H9 (cell line): Measurements from ENCODE around the gene MOV10. TPM values are rescaled to one million over a fixed set of nuclear protein-coding genes. Genes with fewer than 3 reads are reported as not detected.

Experiments used
- DNase-seq: peaks from one replicate; pipeline ENCODE4 v3.0.0-alpha.2; 2017
- H2AFZ ChIP-seq: one replicate; pipeline ENCODE4 v1.6.1; 2013; ENCODE audit warnings: mild to moderate bottlenecking, low read length, control low read depth, moderate library complexity
- H2AK5ac ChIP-seq: 2 replicates; pipeline ENCODE4 v1.6.1; 2013; ENCODE audit warnings: low read length, control low read depth, mixed read lengths; ENCODE audit not compliant: insufficient read length
- H2BK120ac ChIP-seq: one replicate; pipeline ENCODE4 v1.6.1; 2013; ENCODE audit warnings: low read depth, mild to moderate bottlenecking, low read length, control low read depth, inconsistent platforms; ENCODE audit not compliant: poor library complexity, severe bottlenecking
- H2BK12ac ChIP-seq: 2 replicates; pipeline ENCODE4 v1.6.1; 2013; ENCODE audit warnings: low read length, control low read depth, mixed read lengths, low read depth; ENCODE audit not compliant: insufficient read length
- H2BK15ac ChIP-seq: 2 replicates; pipeline ENCODE4 v1.6.1; 2013; ENCODE audit warnings: low read depth, low read length, control low read depth
- H2BK20ac ChIP-seq: one replicate; pipeline ENCODE4 v1.6.1; 2013; ENCODE audit warnings: low read depth, mild to moderate bottlenecking, low read length, control low read depth, inconsistent platforms; ENCODE audit not compliant: poor library complexity, severe bottlenecking
- H2BK5ac ChIP-seq: 2 replicates; pipeline ENCODE4 v1.6.1; 2013; ENCODE audit warnings: low read length, control low read depth, mixed read lengths; ENCODE audit not compliant: insufficient read length
- H3K14ac ChIP-seq: 2 replicates; pipeline ENCODE4 v1.6.1; 2013; ENCODE audit warnings: low read length, control low read depth; ENCODE audit not compliant: insufficient read depth
- H3K18ac ChIP-seq: 2 replicates; pipeline ENCODE4 v1.6.1; 2013; ENCODE audit warnings: low read depth, mild to moderate bottlenecking, mixed read lengths, low read length, control low read depth; ENCODE audit not compliant: insufficient read length
- H3K23ac ChIP-seq: 2 replicates; pipeline ENCODE4 v1.6.1; 2013; ENCODE audit warnings: low read length, control low read depth, mixed read lengths, low read depth; ENCODE audit not compliant: insufficient read length
- H3K23me2 ChIP-seq: 2 replicates; pipeline ENCODE4 v1.6.1; 2013; ENCODE audit warnings: low read depth, mild to moderate bottlenecking, mixed read lengths, low read length, control low read depth; ENCODE audit not compliant: insufficient read length, poor library complexity, severe bottlenecking
- H3K27ac ChIP-seq: 2 replicates; pipeline ENCODE4 v1.5.1; 2013; ENCODE audit warnings: low read length, control low read depth, mixed read lengths, low read depth; ENCODE audit not compliant: insufficient read length
- H3K27me3 ChIP-seq: 2 replicates; pipeline ENCODE4 v1.6.1; 2013; ENCODE audit warnings: low read length, control low read depth, inconsistent platforms; ENCODE audit not compliant: insufficient read depth
- H3K4ac ChIP-seq: 2 replicates; pipeline ENCODE4 v1.6.1; 2013; ENCODE audit warnings: low read depth, mild to moderate bottlenecking, control low read depth, inconsistent platforms, low read length, moderate library complexity
- H3K4me1 ChIP-seq: 2 replicates; pipeline ENCODE4 v1.6.1; 2013; ENCODE audit warnings: low read length, control low read depth, inconsistent platforms; ENCODE audit not compliant: insufficient read depth
- H3K4me2 ChIP-seq: 2 replicates; pipeline ENCODE4 v1.6.1; 2013; ENCODE audit warnings: low read length, control low read depth, mixed read lengths; ENCODE audit not compliant: insufficient read length, insufficient read depth
- H3K56ac ChIP-seq: 2 replicates; pipeline ENCODE4 v1.6.1; 2013; ENCODE audit warnings: low read depth, mild to moderate bottlenecking, mixed read lengths, low read length, control low read depth; ENCODE audit not compliant: insufficient read length
- H3K79me1 ChIP-seq: 2 replicates; pipeline ENCODE4 v1.6.1; 2013; ENCODE audit warnings: low read depth, mild to moderate bottlenecking, moderate library complexity, low read length, control low read depth, inconsistent platforms; ENCODE audit not compliant: insufficient read depth, poor library complexity, severe bottlenecking
- H3K79me2 ChIP-seq: 2 replicates; pipeline ENCODE4 v1.6.1; 2013; ENCODE audit warnings: low read length, control low read depth, inconsistent platforms; ENCODE audit not compliant: insufficient read depth
- H3K9ac ChIP-seq: 2 replicates; pipeline ENCODE4 v1.6.1; 2013; ENCODE audit warnings: low read length, control low read depth, mixed read lengths; ENCODE audit not compliant: insufficient read length; ENCODE audit errors: extremely low read depth
- H3K9me3 ChIP-seq: one replicate; pipeline ENCODE4 v1.6.1; 2013; ENCODE audit warnings: low read depth, low read length, inconsistent platforms; ENCODE audit not compliant: control insufficient read depth
- H3T11ph ChIP-seq: one replicate; pipeline ENCODE4 v1.6.1; 2013; ENCODE audit warnings: mild to moderate bottlenecking, low read length, control low read depth, inconsistent platforms
- H4K20me1 ChIP-seq: one replicate; pipeline ENCODE4 v1.6.1; 2013; ENCODE audit not compliant: control insufficient read depth, insufficient read length, insufficient read depth
- H4K5ac ChIP-seq: 2 replicates; pipeline ENCODE4 v1.6.1; 2013; ENCODE audit warnings: low read depth, mild to moderate bottlenecking, mixed read lengths, low read length, control low read depth; ENCODE audit not compliant: insufficient read length
- H4K8ac ChIP-seq: replicated peaks from 2 replicates; pipeline ENCODE4 v1.6.1; 2013; ENCODE audit warnings: low read length, control low read depth, mixed read lengths, low read depth; ENCODE audit not compliant: insufficient read length
- H4K91ac ChIP-seq: 2 replicates; pipeline ENCODE4 v1.6.1; 2013; ENCODE audit warnings: low read depth, mild to moderate bottlenecking, moderate library complexity, mixed read lengths, low read length, control low read depth; ENCODE audit not compliant: insufficient read length
- H3K27ac Mint-ChIP-seq, 3 experiments: 2 replicates in 2 of 3; 3 replicates in 1 of 3; pipeline ENCODE4 v1.8.0; 2020 to 2021; ENCODE audit warnings: mixed read lengths in 3 of 3, mild to moderate bottlenecking in 1 of 3, moderate library complexity in 1 of 3
- H3K27me3 Mint-ChIP-seq: 2 replicates; pipeline ENCODE4 v1.8.0; 2021; ENCODE audit warnings: low read depth, mild to moderate bottlenecking, moderate library complexity, mixed read lengths
- H3K36me3 Mint-ChIP-seq, 3 experiments: 2 replicates in 2 of 3; 3 replicates in 1 of 3; pipeline ENCODE4 v1.8.0; 2020 to 2021; ENCODE audit warnings: low read depth in 3 of 3, mixed read lengths in 3 of 3; ENCODE audit not compliant: insufficient read depth in 1 of 3
- H3K4me1 Mint-ChIP-seq, 2 experiments: 2 replicates each; pipeline ENCODE4 v1.8.0; 2020; ENCODE audit warnings: mixed read lengths in 2 of 2
- H3K4me3 Mint-ChIP-seq, 2 experiments: 2 replicates in 1 of 2; 3 replicates in 1 of 2; pipeline ENCODE4 v1.8.0; 2020 to 2021; ENCODE audit warnings: mild to moderate bottlenecking in 2 of 2, mixed read lengths in 2 of 2, moderate library complexity in 1 of 2
- H3K9me3 Mint-ChIP-seq, 2 experiments: 2 replicates in 1 of 2; 3 replicates in 1 of 2; pipeline ENCODE4 v1.8.0; 2020; ENCODE audit warnings: mild to moderate bottlenecking in 2 of 2, mixed read lengths in 2 of 2, moderate library complexity in 1 of 2
- WGBS: extraction: QIAGEN DNeasy Blood & Tissue Kit; methylation state at CpG from one replicate; pipeline ENCODE4 v1.1.7; 2013; ENCODE audit warnings: missing lambda C conversion rate, low lambda C conversion rate, mixed read lengths; ENCODE audit not compliant: insufficient read length; ENCODE audit errors: extremely low coverage; 5-methylcytosine and 5-hydroxymethylcytosine counted together
- total RNA-seq: library from RNA; stranded (reverse); gene quantifications from 2 replicates; pipeline ENCODE4 v1.2.1, GENCODE V29; 2021
- TF ChIP-seq, protein P1 (sequence below): fragments of 200-600 bp; sonication (generic); conservative IDR thresholded peaks from 3 replicates; pipeline ENCODE4 v1.8.0; 2021; ENCODE audit warnings: antibody characterized with exemption, mild to moderate bottlenecking

The MOV10 gene
- total RNA-seq, 1 experiment from 2014 or later, result 77.8 TPM

DNA sequence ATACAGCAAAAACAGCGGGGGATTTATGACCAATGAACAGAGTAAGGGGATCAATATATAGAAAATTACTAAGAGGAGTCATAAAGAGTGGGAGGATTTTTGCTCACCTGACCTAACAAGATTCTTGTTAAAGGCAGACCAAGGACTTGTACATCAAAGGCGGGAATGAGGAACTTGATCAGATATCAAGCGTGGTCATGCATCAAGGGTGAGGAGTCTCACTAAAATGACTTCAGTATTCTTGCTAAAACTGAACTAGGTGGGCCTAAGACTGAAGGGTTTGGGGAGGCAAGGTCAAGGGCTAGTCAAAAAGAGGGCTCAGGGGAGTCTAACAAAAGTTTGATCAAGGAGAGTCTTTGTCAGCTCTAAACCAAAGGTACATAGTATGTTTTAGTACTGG, 2.1 kb downstream of the MOV10 start:
- no peaks in the 10 kb centered on the region for H3K9me3 ChIP-seq
- H3K18ac ChIP-seq, result no peak overlapping the region
- no peak overlapping the region for H4K5ac ChIP-seq
- H3K4me1 ChIP-seq, result peaks cover 6% of the 10 kb centered on the region
- H3K23ac ChIP-seq, result no peak overlapping the region
- no peak overlapping the region for H3K56ac ChIP-seq
- H3K9me3 Mint-ChIP-seq, result no peaks in the 10 kb centered on the region
- no peak overlapping the region for H4K91ac ChIP-seq
- H2BK20ac ChIP-seq, result no peak overlapping the region
- no peak overlapping the region for H2BK15ac ChIP-seq
- no peaks in the 10 kb centered on the region for H4K20me1 ChIP-seq
- H2BK120ac ChIP-seq, result no peak overlapping the region
- H3K27ac ChIP-seq, result no peak overlapping the region
- H2AFZ ChIP-seq, result no peak overlapping the region
- no peaks in the 10 kb centered on the region for H3K79me1 ChIP-seq
- H3K4ac ChIP-seq, result no peak overlapping the region
- H4K8ac ChIP-seq, result no peak overlapping the region
- H3K79me2 ChIP-seq, result peaks cover 5% of the 10 kb centered on the region; the same call in 1 of the 2 replicates
- H2BK5ac ChIP-seq, result no peak overlapping the region
- WGBS, result no CpG with 5 or more reads among the region's 3 CpGs
- H3K4me1 Mint-ChIP-seq, result peaks cover 36 to 41% of the 10 kb centered on the region in 2 experiments
- H3K27ac Mint-ChIP-seq, result no peak overlapping the region
- H3K36me3 Mint-ChIP-seq, result peaks cover 3 to 22% (median 7%) of the 10 kb centered on the region in 3 experiments; a peak in 4 of 7 replicates
- H3K14ac ChIP-seq, result no peak overlapping the region
- no peak overlapping the region for H2BK12ac ChIP-seq
- no peak overlapping the region for H3K4me2 ChIP-seq
- H3K27me3 Mint-ChIP-seq, result peaks cover 12% of the 10 kb centered on the region
- H3K27me3 ChIP-seq, result peaks cover 6% of the 10 kb centered on the region; the same call in 1 of the 2 replicates
- TF ChIP-seq, protein P1, sequence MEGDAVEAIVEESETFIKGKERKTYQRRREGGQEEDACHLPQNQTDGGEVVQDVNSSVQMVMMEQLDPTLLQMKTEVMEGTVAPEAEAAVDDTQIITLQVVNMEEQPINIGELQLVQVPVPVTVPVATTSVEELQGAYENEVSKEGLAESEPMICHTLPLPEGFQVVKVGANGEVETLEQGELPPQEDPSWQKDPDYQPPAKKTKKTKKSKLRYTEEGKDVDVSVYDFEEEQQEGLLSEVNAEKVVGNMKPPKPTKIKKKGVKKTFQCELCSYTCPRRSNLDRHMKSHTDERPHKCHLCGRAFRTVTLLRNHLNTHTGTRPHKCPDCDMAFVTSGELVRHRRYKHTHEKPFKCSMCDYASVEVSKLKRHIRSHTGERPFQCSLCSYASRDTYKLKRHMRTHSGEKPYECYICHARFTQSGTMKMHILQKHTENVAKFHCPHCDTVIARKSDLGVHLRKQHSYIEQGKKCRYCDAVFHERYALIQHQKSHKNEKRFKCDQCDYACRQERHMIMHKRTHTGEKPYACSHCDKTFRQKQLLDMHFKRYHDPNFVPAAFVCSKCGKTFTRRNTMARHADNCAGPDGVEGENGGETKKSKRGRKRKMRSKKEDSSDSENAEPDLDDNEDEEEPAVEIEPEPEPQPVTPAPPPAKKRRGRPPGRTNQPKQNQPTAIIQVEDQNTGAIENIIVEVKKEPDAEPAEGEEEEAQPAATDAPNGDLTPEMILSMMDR, result no peak
- peaks cover 14% of the 10 kb centered on the region for H3K23me2 ChIP-seq
- no peak overlapping the region for H3K9ac ChIP-seq
- H3T11ph ChIP-seq, result no peak overlapping the region
- H2AK5ac ChIP-seq, result no peak overlapping the region
- DNase-seq, result no peak
- H3K4me3 Mint-ChIP-seq, result peak overlapping the region in 1 of 2 experiments; percentile 31; a peak in 2 of 5 replicates
